ENCODE results near the gene TSPO2.

TSPO2 gene

DNA sequence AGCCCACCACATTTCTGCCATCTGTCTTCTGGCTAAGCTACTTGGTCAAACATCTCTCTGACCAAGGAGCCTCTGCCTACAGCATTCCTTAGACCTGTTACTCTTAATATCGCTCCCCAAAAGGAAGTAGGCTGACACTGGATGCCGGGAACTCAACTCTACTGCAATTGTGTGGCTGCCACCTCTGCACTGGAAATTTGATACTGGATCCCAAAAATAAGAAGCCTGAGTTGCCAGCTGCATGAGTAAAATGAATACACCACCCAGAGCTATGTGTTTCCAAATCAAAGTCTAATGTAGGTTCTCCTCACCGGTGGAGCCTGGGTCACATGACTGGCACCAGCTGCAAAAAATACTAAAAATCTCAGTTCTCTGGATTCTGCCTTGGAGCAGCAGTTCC lies 40.1 kb upstream of the TSPO2 start:
- TF ChIP-seq, protein P1, sequence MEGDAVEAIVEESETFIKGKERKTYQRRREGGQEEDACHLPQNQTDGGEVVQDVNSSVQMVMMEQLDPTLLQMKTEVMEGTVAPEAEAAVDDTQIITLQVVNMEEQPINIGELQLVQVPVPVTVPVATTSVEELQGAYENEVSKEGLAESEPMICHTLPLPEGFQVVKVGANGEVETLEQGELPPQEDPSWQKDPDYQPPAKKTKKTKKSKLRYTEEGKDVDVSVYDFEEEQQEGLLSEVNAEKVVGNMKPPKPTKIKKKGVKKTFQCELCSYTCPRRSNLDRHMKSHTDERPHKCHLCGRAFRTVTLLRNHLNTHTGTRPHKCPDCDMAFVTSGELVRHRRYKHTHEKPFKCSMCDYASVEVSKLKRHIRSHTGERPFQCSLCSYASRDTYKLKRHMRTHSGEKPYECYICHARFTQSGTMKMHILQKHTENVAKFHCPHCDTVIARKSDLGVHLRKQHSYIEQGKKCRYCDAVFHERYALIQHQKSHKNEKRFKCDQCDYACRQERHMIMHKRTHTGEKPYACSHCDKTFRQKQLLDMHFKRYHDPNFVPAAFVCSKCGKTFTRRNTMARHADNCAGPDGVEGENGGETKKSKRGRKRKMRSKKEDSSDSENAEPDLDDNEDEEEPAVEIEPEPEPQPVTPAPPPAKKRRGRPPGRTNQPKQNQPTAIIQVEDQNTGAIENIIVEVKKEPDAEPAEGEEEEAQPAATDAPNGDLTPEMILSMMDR (IDR thresholded peaks at IDR 0.05): no peak

DNA sequence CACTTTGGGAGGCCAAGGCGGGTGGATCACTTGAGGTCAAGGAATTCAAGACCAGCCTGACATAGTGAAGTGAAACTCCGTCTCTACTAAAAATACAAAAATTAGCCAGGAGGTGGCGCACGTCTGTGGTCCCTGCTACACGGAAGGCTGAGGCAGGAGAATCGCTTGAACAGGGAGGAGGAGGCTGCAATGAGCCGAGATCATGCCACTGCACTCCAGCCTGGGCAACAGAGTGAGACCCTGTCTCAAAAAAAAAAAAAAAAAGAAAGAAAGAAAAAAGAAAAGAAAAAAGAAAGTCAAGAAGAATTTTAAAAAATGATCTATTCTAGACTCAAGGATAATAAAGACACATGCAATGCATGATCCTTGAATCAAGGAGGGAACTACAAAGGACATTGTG lies 36.0 kb upstream of the TSPO2 start:
- TF ChIP-seq, protein P1 (IDR thresholded peaks at IDR 0.05): peak; percentile 57

DNA sequence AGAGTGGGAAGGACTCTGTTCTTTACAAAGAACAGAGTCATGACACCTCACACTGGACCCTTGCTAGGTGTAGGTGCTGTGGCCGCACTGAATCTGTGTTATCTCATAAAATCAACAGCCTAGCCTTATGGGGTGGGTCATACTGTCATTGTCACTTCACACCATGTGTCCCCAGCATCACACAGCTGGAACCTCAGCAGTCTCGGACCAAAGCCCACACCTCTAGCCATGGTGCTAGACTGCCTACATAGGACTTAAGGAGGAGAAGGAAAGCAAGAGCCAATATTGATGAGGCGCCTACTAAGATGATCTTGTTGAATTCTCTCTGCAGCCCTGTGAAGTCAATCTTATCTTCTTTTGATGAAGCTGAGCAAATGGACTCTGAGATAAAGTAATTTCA lies 34.3 kb upstream of the TSPO2 start:
- TF ChIP-seq, protein P1 (IDR thresholded peaks at IDR 0.05): no peak

DNA sequence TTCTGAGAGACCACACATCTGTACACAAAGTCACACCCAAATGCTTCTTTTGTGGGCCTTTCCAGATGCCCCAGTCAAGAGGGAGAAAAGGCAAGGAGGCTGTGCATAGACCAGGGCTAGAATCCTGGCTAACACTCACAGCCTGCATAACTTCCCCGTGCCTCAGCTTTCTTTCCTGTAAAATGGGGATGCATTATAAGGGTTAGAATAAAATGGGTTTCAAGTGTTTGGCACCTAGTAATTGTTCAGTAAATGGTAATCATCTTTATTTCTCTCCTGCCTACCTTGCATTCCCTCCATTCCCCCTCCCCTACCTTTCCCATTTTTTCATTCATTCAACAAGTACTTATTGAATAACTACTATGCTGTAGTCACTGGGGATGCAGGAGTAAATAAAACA lies 32.6 kb upstream of the TSPO2 start:
- TF ChIP-seq, protein P1 (IDR thresholded peaks at IDR 0.05): no peak

DNA sequence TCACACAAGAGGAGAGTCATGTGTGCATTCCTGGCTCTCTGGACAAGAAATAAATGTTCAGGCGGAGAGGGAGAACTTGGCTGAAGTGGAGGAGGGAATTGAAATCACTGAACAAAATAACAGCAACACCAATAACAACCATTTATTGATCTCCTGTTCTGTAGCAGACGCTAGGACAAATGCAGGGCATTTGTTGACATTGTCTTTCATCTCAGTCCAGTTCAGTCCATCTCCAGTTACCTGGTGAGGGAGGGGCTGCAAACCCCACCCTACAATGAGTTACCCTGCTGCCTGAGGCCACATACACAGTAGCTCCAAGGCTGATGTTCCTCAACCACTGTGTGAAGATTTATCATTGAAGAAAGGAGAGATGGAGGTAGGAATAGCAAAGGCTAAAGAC lies 30.6 kb upstream of the TSPO2 start:
- TF ChIP-seq, protein P1 (IDR thresholded peaks at IDR 0.05): no peak

DNA sequence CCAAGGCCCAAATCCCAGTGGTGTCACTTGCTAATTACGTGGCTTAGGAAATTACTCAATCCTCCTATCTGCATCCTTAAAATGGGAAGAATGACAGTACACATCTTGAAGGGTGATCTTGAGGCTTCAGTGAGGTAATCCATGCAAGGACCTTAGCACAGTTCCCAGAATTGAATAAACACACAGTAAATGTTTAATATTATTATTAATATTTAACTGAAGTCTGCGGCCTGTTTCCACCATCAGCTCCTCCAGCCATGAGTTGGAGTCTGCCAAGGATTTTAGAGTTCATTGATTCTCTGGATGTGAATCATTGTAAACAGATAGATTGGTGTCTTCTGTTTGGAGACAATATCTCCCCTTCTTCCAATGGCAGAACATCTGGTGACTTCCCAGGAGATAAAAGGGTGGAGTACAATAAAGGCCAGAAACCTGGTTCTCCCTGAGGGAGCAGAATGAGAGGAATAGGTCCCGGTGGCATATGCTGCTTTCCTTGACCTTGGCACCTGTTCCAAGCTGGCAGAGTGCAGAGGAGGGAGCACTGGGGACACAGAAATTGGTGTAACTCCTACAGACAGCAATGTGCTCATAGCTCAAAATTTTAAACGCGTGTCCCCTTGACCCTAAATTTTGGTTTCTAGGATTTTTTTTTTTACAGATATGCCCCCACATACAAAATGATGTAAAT lies 28.7 kb upstream of the TSPO2 start:
- TF ChIP-seq, protein P1 (IDR thresholded peaks at IDR 0.05): no peak

DNA sequence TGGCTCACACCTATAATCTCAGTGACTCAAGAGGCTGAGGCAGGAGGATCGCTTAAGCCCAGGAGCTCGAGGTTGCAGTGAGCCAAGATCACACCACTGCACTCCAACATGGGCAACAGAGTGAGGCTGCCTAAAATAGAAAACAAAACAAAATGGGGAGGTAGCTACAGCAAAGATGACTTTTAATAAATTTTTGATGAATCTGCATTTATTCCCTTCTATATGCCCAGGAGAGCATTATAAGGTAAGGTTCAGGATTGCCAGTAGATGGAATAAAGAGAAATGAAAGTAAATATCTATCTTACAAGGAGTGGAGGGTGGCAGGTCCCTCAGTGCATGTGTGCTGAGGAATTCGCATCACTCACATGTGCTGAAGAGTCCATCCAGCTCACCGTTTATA lies 27.5 kb upstream of the TSPO2 start:
- TF ChIP-seq, protein P1 (IDR thresholded peaks at IDR 0.05): no peak

DNA sequence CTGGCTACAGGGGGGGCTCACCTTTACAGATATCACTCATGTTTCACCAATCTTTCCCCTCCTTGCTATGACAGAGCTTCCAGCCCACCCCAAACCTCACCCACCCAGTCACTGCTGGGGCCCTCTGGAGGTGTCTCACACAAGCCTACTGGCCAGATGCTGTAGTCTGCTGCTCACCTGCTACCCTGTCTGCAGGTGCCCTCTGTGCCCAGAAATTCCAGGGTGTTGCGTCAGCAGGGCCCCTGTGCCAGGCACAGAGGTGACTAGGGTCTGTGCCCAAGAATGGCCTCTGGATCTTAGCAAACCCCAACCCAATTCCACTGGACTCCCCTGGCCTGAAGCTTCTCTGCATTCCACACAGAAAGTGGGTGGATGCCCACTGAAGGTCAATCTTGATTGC lies 24.6 kb upstream of the TSPO2 start:
- TF ChIP-seq, protein P1 (IDR thresholded peaks at IDR 0.05): no peak

Measured in LNCAP (cell line).